Activated CD4-positive, alpha-beta T cell treated with anti-CD3 and anti-CD28 coated beads, Interleukin-2, amount 10 ng/mL, durations not matched to agents 7 days and 5 days (primary cell): ENCODE data around the gene PPT1. TPM values are rescaled to one million over a fixed set of nuclear protein-coding genes. Genes with fewer than 3 reads are reported as not detected.
"Not testable (repeated sequence)": the region's sequence is repeated elsewhere in the genome, so short reads cannot be mapped to it uniquely, and the experiment has no call there.

Experiments used
- CTCF ChIA-PET: fragments of 350-600 bp; sonication (Branson Sonifier 250); formaldehyde crosslinking; loops from one replicate; lab custom pipeline; 2021; ENCODE audit warnings: antibody characterized with exemption; lab: Charles Lee
- POLR2A ChIA-PET: fragments of 350-600 bp; sonication (Branson Sonifier 250); formaldehyde crosslinking; loops from one replicate; lab custom pipeline; 2021; ENCODE audit warnings: antibody characterized with exemption; lab: Charles Lee
- DNase-seq: peaks from one replicate; pipeline ENCODE4 v3.0.0-alpha.2; 2020
- H3K27ac Mint-ChIP-seq: one replicate; pipeline ENCODE4 v1.8.0; 2021; ENCODE audit warnings: mild to moderate bottlenecking, moderate library complexity, mixed read lengths
- H3K27me3 Mint-ChIP-seq: one replicate; pipeline ENCODE4 v1.8.0; 2021; ENCODE audit warnings: mixed read lengths
- H3K36me3 Mint-ChIP-seq: one replicate; pipeline ENCODE4 v1.8.0; 2021; ENCODE audit warnings: low read depth, mixed read lengths
- H3K4me1 Mint-ChIP-seq: one replicate; pipeline ENCODE4 v1.8.0; 2021; ENCODE audit warnings: mixed read lengths
- H3K4me3 Mint-ChIP-seq: one replicate; pipeline ENCODE4 v1.8.0; 2021; ENCODE audit warnings: mild to moderate bottlenecking, moderate library complexity, mixed read lengths
- H3K9me3 Mint-ChIP-seq: one replicate; pipeline ENCODE4 v1.8.0; 2021; ENCODE audit warnings: mixed read lengths
- total RNA-seq, 2 experiments: library from RNA; stranded (reverse); gene quantifications; one replicate each; pipeline ENCODE4 v1.2.3, GENCODE V29; 2021

Gene PPT1
- total RNA-seq, 2 experiments from 2014 or later = 93.8 to 112 TPM

DNA sequence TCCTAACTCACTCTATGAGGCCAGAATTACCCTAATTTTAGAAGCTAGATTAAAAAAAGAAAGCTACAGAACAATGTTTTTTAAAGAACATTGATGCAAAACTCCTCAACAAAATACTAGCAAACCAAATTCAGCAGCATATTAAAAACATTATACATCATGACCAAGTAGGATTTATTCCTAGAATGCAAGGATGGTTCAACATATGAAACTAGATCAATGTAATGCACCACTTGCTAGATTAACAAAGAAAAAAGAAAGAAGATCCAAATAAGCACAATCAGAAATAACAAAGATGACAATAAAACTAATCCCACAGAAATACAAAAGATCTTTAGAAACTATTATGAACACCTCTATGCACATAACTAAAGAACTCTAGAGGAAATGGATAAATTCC, 13.3 kb upstream of the PPT1 start:
- Mint-ChIP-seq H3K27ac (no peak overlapping the region), H3K4me1 (no peaks in the 10 kb centered on the region), H3K27me3 (peaks cover 34% of the 10 kb centered on the region), H3K36me3 (peaks cover 6% of the 10 kb centered on the region), H3K4me3 (no peak overlapping the region), H3K9me3 (peaks cover 23% of the 10 kb centered on the region)
- ChIA-PET POLR2A (no interaction called here), CTCF (no interaction called here)
- DNase-seq = no peak

DNA sequence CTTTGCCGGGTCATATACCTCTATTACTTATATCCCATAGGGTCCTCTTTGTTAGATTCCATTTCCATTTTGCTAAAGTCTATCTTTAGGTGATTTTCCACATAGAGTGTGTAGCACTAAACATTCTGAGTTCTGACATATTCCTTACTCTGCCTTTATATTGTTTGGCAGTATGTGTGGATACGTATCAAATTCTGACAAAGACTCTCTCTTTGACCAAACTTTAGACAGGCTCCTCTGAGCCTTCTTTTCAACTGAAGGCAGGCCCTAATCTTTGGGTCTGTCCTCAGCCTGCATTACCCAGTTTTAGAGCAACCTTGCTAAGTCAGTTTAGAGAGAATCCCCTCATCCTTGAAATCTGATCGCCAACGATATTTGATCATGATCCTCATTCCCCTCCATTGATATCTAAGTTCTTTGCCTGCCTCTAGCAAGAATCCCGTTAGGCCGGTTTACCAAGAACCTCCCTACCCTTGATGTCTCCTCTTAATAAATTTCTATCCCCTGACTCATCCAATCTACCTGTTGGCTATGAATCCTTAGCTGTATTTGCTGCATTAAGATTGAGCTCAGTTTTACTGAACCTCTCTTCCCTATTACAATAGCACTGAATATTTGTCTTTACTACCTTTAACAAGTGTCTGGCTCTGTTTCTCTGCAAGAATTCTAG, 10.4 kb upstream of the PPT1 start:
- DNase-seq = no peak
- H3K4me3 Mint-ChIP-seq = no peak overlapping the region
- no peak overlapping the region for H3K27ac Mint-ChIP-seq
- peaks cover 6% of the 10 kb centered on the region for H3K36me3 Mint-ChIP-seq
- CTCF ChIA-PET = interaction anchor here (0.7 kb wide), 1 partner anchor 44 kb away, joined by 4 read pairs; no protein-coding TSS in a partner anchor
- peaks cover 33% of the 10 kb centered on the region for H3K27me3 Mint-ChIP-seq
- no peaks in the 10 kb centered on the region for H3K4me1 Mint-ChIP-seq
- POLR2A ChIA-PET = no interaction called here
- peaks cover 28% of the 10 kb centered on the region for H3K9me3 Mint-ChIP-seq

DNA sequence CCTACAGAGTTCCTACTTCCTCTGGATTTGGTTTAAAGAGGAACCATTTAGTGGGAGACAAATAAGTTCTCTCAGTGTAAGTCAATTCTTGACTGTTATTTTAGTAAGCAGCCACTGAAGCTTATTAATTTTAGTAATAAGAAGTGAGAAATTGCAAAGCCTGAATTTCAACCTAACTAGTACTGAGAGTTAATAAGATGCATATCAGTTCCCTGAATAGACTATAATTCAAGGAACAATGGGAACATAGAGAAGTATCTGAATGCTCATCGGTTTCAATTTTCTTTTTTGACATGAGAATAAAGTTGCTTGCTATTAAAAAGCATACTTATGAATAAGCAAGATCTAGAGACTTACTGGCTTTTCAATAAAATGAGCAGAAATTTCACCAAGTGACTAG, 8.0 kb upstream of the PPT1 start:
- ChIA-PET CTCF (interaction anchor here (0.6 kb wide), 1 partner anchor 78 kb away, joined by 3 read pairs; no protein-coding TSS in a partner anchor), POLR2A (no interaction called here)
- Mint-ChIP-seq H3K27ac (no peak overlapping the region), H3K4me3 (no peak overlapping the region), H3K27me3 (peaks cover 31% of the 10 kb centered on the region), H3K9me3 (peaks cover 14% of the 10 kb centered on the region), H3K4me1 (no peaks in the 10 kb centered on the region), H3K36me3 (no peaks in the 10 kb centered on the region)
- no peak for DNase-seq

DNA sequence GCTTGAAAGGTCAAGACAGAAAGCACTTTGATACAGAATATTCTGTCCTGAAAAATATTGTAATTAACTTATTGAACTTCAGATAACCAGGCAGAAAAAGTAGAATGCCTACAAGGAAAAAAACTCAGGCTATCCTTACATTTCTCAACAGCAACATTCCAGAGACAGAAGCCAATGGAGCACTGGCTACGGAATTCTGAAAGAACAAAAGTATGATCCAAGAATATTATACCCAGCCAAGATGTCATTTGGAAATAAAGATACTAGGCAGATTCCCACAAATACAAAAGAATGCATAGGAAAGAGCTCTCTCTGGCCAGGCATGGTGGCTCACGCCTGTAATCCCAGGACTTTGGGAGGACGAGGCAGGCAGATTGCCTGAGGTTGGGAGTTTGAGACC, 5.8 kb upstream of the PPT1 start:
- ChIA-PET CTCF (no interaction called here), POLR2A (no interaction called here)
- Mint-ChIP-seq H3K36me3 (no peaks in the 10 kb centered on the region), H3K4me1 (peaks cover under 1% of the 10 kb centered on the region), H3K4me3 (no peak overlapping the region), H3K27me3 (peaks cover 27% of the 10 kb centered on the region), H3K27ac (no peak overlapping the region), H3K9me3 (peaks cover 8% of the 10 kb centered on the region)
- DNase-seq = no peak

GRCh38 chr1:40102038-40102437, 5.0 kb upstream of the PPT1 start:
- no peak overlapping the region for H3K4me3 Mint-ChIP-seq
- POLR2A ChIA-PET = no interaction called here

GRCh38 chr1:40096646-40096976, 441 bp downstream of the PPT1 start:
- H3K4me3 Mint-ChIP-seq = peak overlapping the region; percentile 87
- DNase-seq = no peak
- H3K27me3 Mint-ChIP-seq = peaks cover 10% of the 10 kb centered on the region
- H3K36me3 Mint-ChIP-seq = peaks cover 18% of the 10 kb centered on the region
- no peaks in the 10 kb centered on the region for H3K9me3 Mint-ChIP-seq
- H3K4me1 Mint-ChIP-seq = peaks cover 44% of the 10 kb centered on the region
- peak overlapping the region; percentile 96 for H3K27ac Mint-ChIP-seq
- ChIA-PET CTCF (no interaction called here), POLR2A (no interaction called here)

More at GRCh38 chr1:40102038-40102437, 5.0 kb upstream of the PPT1 start:
- Mint-ChIP-seq H3K27ac (no peak overlapping the region), H3K36me3 (no peaks in the 10 kb centered on the region), H3K9me3 (peaks cover 8% of the 10 kb centered on the region), H3K4me1 (peaks cover 7% of the 10 kb centered on the region), H3K27me3 (peaks cover 27% of the 10 kb centered on the region)
- DNase-seq = no peak
- CTCF ChIA-PET = no interaction called here

- peak overlapping the region; percentile 3 for H3K4me3 Mint-ChIP-seq
- peaks cover 26% of the 10 kb centered on the region for H3K36me3 Mint-ChIP-seq
- peaks cover 44% of the 10 kb centered on the region for H3K4me1 Mint-ChIP-seq
- H3K27me3 Mint-ChIP-seq = peaks cover 5% of the 10 kb centered on the region
- ChIA-PET CTCF (no interaction called here), POLR2A (no interaction called here)
- no peaks in the 10 kb centered on the region for H3K9me3 Mint-ChIP-seq
- DNase-seq = no peak
- no peak overlapping the region for H3K27ac Mint-ChIP-seq
These were observed 1.2 kb downstream of the PPT1 start for GRCh38 chr1:40095806-40096205.

- no peak overlapping the region for H3K4me3 Mint-ChIP-seq
- H3K4me1 Mint-ChIP-seq = peaks cover 44% of the 10 kb centered on the region
- POLR2A ChIA-PET = no interaction called here
- H3K36me3 Mint-ChIP-seq = peaks cover 34% of the 10 kb centered on the region
- no peak for DNase-seq
- H3K27ac Mint-ChIP-seq = no peak overlapping the region
- H3K27me3 Mint-ChIP-seq = peaks cover 2% of the 10 kb centered on the region
- no peaks in the 10 kb centered on the region for H3K9me3 Mint-ChIP-seq
- CTCF ChIA-PET = interaction anchor here (0.6 kb wide), 1 partner anchor 89 kb away, joined by 3 read pairs; no protein-coding TSS in a partner anchor
These were observed 2.5 kb downstream of the PPT1 start for GRCh38 chr1:40094466-40095110.

DNA sequence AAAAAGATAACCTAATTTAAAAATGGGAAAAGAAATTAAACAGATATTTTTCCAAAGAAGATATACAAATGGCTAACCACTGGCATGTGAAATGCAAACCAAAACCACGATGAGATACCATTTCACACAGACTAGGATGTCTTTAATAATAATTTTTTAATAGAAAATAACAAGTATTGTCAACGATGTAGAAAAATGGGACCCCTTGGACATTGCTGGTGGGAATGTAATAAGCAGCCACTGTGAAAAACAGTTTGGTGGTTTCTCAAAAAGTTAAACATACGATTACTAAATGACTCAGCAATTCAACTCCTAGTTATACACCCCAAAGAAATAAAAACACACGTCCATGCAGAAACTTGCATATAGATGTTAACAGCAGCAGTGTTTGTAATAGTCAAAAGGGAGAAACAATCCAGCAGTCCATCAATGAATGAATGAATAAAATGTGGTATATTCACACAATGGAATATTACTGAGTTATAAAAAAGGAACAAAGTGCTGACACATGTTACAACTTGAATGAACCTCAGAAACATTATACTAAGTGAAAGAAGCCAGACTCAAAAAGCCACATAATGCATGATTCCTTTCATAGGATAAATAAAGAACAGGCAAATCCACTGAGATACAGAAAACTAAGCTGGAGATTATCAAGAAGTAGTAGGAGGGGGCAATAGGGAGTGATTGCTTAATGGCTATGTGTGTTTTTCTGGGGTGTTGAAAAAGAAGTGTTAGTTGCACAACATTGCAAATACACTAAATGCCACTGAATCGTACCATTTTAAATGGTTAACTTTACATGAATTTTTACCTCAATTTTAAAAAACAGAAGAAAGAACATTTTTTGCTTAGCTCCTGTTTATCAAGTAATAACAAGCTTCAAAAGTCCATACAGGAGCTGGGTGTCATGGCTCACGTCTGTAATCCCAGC, 4.1 kb downstream of the PPT1 start:
- ChIA-PET CTCF (interaction anchor here (1.3 kb wide), 1 partner anchor 14 kb away, joined by 8 read pairs; no protein-coding TSS in a partner anchor), POLR2A (no interaction called here)
- no peak overlapping the region for H3K27ac Mint-ChIP-seq
- H3K27me3 Mint-ChIP-seq = no peaks in the 10 kb centered on the region
- no peak overlapping the region for H3K4me3 Mint-ChIP-seq
- DNase-seq = no peak
- peaks cover 44% of the 10 kb centered on the region for H3K4me1 Mint-ChIP-seq
- H3K9me3 Mint-ChIP-seq = no peaks in the 10 kb centered on the region
- H3K36me3 Mint-ChIP-seq = peaks cover 43% of the 10 kb centered on the region

- peaks cover 43% of the 10 kb centered on the region for H3K36me3 Mint-ChIP-seq
- DNase-seq = no peak
- H3K4me3 Mint-ChIP-seq = no peak overlapping the region
- ChIA-PET POLR2A (no interaction called here), CTCF (interaction anchor here (0.9 to 4.3 kb wide), 4 partner anchors 14 to 246 kb away, joined by 3 to 15 read pairs (median 6); no protein-coding TSS in a partner anchor)
- H3K27ac Mint-ChIP-seq = no peak overlapping the region
- no peaks in the 10 kb centered on the region for H3K27me3 Mint-ChIP-seq
- no peaks in the 10 kb centered on the region for H3K9me3 Mint-ChIP-seq
- H3K4me1 Mint-ChIP-seq = peaks cover 37% of the 10 kb centered on the region
These were observed 4.8 kb downstream of the PPT1 start for GRCh38 chr1:40092241-40092640.

DNA sequence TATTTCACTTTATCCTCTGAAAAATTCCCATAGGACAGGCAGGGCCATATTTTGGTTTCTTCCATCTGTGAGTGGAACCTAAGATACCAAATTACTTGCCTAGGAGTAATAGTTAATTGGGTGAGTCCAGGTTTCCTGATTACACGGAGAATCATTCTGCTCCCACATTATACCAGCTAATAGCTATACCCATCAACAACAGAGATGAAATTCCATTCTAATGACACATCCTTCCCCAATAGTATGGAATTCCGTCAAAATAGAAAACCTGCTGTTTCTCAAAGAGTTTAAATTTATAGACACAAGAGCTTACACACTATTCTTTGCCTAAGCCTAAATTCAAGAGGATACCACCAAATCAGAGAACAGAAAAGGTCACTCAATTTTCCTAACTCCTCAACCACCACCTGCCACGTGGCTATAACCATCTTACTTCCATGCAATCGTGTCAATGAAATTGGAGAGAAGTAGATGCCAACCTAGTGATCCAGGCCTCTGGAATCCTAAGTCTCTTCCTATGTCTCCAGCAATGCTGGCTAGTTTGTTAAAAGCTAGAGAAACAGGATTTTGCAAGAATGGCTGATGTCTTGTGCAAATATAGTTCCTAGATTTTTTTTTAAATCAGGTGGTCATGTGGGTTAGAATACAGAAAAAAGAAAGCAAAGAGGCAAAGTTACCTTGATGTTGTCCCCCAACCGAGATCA, 6.2 kb downstream of the PPT1 start:
- no peaks in the 10 kb centered on the region for H3K9me3 Mint-ChIP-seq
- H3K27ac Mint-ChIP-seq = no peak overlapping the region
- ChIA-PET POLR2A (no interaction called here), CTCF (interaction anchor here (0.6 to 4.3 kb wide), 5 partner anchors 12 to 248 kb away, joined by 3 to 15 read pairs (median 4); no protein-coding TSS in a partner anchor)
- no peak overlapping the region for H3K4me3 Mint-ChIP-seq
- peaks cover 50% of the 10 kb centered on the region for H3K36me3 Mint-ChIP-seq
- no peak for DNase-seq
- H3K27me3 Mint-ChIP-seq = no peaks in the 10 kb centered on the region
- H3K4me1 Mint-ChIP-seq = peaks cover 25% of the 10 kb centered on the region

- POLR2A ChIA-PET, H3K27ac Mint-ChIP-seq, H3K27me3 Mint-ChIP-seq, H3K4me3 Mint-ChIP-seq, H3K9me3 Mint-ChIP-seq: not testable (repeated sequence)
- peak; percentile 44 for DNase-seq
- CTCF ChIA-PET = interaction anchor here (1.4 to 6.0 kb wide), 3 partner anchors 16 to 256 kb away, joined by 3 to 23 read pairs (median 5); no protein-coding TSS in a partner anchor
- Mint-ChIP-seq H3K4me1 (peaks cover 16% of the 10 kb centered on the region), H3K36me3 (peaks cover 42% of the 10 kb centered on the region)
These were observed 12.3 kb downstream of the PPT1 start for GRCh38 chr1:40084750-40085149.
